ENCODE measurements around the gene PCDH10. TPM values are rescaled to one million over a fixed set of nuclear protein-coding genes. Genes with fewer than 3 reads are reported as not detected.
A peak's percentile ranks its signal among the peaks of the same experiment; 100 is the strongest.

The PCDH10 gene
- total and polyA plus RNA-seq, 2 donors from 2014 or later, result 0.69 to 5.5 TPM

DNA sequence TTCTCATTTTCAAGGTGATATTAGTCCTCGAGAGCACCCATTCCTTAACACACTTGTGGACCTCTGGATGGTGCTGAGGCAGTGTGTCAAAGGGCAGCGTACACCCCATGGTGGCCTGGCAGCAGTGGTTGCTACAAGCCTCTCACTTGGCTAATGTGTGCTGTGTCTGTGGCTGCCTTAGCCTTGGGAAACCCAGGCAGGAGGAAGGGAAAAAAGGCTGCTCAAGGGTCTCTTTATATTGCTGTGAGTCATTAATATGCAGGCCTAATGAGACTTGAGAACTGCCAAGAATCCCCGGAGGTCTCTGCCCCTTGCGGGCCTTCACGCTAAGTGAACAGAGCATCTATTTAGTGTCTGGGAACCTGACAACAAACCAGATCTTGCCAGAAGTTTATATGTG, 7.0 kb downstream of the PCDH10 start:
- intact Hi-C loops (cut with DNase I), result no loop called here
- Histone ChIP-seq H3K27ac (ENCODE audit: low read depth in 2 of 2, low read length in 2 of 2) (no peak overlapping the region), H3K27me3 (ENCODE audit: control insufficient read depth, insufficient read depth, low read length) (peaks cover 7% of the 10 kb centered on the region), H3K4me1 (ENCODE audit: control insufficient read depth in 2 of 3, insufficient read depth in 2 of 3, low read depth in 1 of 3, low read length in 3 of 3) (peaks cover 0 to 9% (median 8%) of the 10 kb centered on the region in 3 donors), H3K9me3 (ENCODE audit: control insufficient read depth in 2 of 3, insufficient read depth in 1 of 3, low read length in 3 of 3) (no peaks in the 10 kb centered on the region), H3K4me3 (ENCODE audit: low read length in 3 of 3) (no peak overlapping the region), H3K9ac (ENCODE audit: low read length in 3 of 3) (no peak overlapping the region), H3K36me3 (ENCODE audit: control insufficient read depth in 2 of 3, insufficient read depth in 3 of 3, low read length in 3 of 3) (no peaks in the 10 kb centered on the region)
- DNase-seq (peak in 3 of 5 donors; percentile 22 to 30 (median 29)), FAIRE-seq (no peak)
- TF ChIP-seq, protein P1, sequence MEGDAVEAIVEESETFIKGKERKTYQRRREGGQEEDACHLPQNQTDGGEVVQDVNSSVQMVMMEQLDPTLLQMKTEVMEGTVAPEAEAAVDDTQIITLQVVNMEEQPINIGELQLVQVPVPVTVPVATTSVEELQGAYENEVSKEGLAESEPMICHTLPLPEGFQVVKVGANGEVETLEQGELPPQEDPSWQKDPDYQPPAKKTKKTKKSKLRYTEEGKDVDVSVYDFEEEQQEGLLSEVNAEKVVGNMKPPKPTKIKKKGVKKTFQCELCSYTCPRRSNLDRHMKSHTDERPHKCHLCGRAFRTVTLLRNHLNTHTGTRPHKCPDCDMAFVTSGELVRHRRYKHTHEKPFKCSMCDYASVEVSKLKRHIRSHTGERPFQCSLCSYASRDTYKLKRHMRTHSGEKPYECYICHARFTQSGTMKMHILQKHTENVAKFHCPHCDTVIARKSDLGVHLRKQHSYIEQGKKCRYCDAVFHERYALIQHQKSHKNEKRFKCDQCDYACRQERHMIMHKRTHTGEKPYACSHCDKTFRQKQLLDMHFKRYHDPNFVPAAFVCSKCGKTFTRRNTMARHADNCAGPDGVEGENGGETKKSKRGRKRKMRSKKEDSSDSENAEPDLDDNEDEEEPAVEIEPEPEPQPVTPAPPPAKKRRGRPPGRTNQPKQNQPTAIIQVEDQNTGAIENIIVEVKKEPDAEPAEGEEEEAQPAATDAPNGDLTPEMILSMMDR (IDR thresholded peaks at IDR 0.05; ENCODE audit: borderline replicate concordance, extremely low read depth, insufficient read depth), result no peak

DNA sequence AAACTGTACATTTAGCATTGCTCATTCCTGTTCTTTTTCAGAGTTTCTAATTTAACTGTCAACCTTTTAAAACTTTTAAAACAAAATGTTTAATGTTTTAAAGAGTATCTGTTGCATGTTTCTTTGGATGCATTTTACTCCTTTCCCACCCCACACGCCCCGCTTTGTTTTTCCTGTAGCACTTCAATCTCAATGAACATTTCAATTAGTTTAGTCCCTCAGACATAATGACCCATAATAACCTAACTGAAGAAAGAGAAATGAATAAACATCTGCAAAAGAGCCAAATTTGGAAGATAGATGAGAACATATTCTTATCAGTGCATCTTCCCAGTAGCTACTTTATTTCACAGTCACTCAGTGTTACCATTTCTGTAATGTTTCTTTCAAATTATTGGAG, 7.5 kb downstream of the PCDH10 start:
- H3K36me3 ChIP-seq (ENCODE audit: control insufficient read depth in 2 of 3, insufficient read depth in 3 of 3, low read length in 3 of 3), result no peaks in the 10 kb centered on the region
- FAIRE-seq (no peak), DNase-seq (no peak)
- H3K27me3 ChIP-seq (ENCODE audit: control insufficient read depth, insufficient read depth, low read length), result peaks cover 7% of the 10 kb centered on the region
- H3K27ac ChIP-seq (ENCODE audit: low read depth in 2 of 2, low read length in 2 of 2), result no peak overlapping the region
- H3K9ac ChIP-seq (ENCODE audit: low read length in 3 of 3), result no peak overlapping the region
- TF ChIP-seq, protein P1 (IDR thresholded peaks at IDR 0.05; ENCODE audit: borderline replicate concordance, extremely low read depth, insufficient read depth), result no peak
- no peaks in the 10 kb centered on the region for H3K9me3 ChIP-seq (ENCODE audit: control insufficient read depth in 2 of 3, insufficient read depth in 1 of 3, low read length in 3 of 3)
- intact Hi-C loops (cut with DNase I), result no loop called here
- no peak overlapping the region for H3K4me3 ChIP-seq (ENCODE audit: low read length in 3 of 3)
- peaks cover 0 to 6% (median 4%) of the 10 kb centered on the region in 3 donors for H3K4me1 ChIP-seq (ENCODE audit: control insufficient read depth in 2 of 3, insufficient read depth in 2 of 3, low read depth in 1 of 3, low read length in 3 of 3)

DNA sequence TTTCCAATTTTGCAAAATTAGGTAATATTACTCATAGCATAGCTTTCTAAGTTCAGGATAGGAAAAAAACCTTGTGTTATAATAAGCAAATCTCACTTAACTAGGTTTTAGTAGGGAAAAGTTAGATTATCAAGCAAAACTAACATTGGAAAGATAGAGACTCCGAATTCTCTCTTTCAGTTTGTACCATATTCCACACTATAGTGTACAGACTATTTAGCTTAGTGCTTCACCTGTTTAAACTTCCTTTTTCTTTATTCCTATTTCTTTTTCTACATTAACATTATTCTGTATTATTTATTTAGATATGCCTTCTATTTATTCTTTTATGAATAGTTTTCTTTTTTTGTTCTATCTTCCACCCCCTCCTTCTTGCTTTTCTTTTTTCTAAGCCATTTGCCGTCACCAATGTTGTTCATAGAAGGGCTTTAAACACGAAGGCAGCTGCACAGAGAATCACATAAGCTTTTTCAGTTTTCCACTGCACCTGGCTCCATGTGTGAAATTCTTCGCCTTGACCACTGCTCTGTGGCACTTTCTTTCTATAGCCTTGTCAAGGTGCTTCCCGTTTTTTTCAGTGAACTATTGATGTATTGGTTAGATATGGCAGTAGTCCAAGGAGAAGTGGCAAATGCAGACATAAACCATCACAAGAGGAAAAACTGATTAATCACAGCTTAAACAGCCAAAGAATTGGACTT, 8.5 kb downstream of the PCDH10 start:
- TF ChIP-seq, protein P1 (IDR thresholded peaks at IDR 0.05; ENCODE audit: borderline replicate concordance, extremely low read depth, insufficient read depth), result no peak

More for the DNA sequence above, 8.5 kb downstream of the PCDH10 start:
- no peaks in the 10 kb centered on the region for H3K36me3 ChIP-seq (ENCODE audit: control insufficient read depth in 2 of 3, insufficient read depth in 3 of 3, low read length in 3 of 3)
- no peak for FAIRE-seq
- H3K9me3 ChIP-seq (ENCODE audit: control insufficient read depth in 2 of 3, insufficient read depth in 1 of 3, low read length in 3 of 3), result no peaks in the 10 kb centered on the region
- H3K4me1 ChIP-seq (ENCODE audit: control insufficient read depth in 2 of 3, insufficient read depth in 2 of 3, low read depth in 1 of 3, low read length in 3 of 3), result peaks cover 0 to 3% (median 0%) of the 10 kb centered on the region in 3 donors
- no peak overlapping the region for H3K9ac ChIP-seq (ENCODE audit: low read length in 3 of 3)
- intact Hi-C loops (cut with DNase I), result no loop called here
- H3K4me3 ChIP-seq (ENCODE audit: low read length in 3 of 3), result no peak overlapping the region
- H3K27me3 ChIP-seq (ENCODE audit: control insufficient read depth, insufficient read depth, low read length), result peaks cover 4% of the 10 kb centered on the region
- no peak for DNase-seq
- H3K27ac ChIP-seq (ENCODE audit: low read depth in 2 of 2, low read length in 2 of 2), result no peak overlapping the region

All from kidney (tissue), 14 donors.